HG03442 (cell line): Measurements from ENCODE around the gene CFDP1.

ENCODE experiments used
- ATAC-seq: cut with Tn5 transposase; IDR thresholded peaks from one replicate; pipeline ENCODE4 v1.9.1; 2021; ENCODE audit warnings: mild to moderate bottlenecking, moderate library complexity; ENCODE audit not compliant: unreplicated experiment

CFDP1 gene

DNA sequence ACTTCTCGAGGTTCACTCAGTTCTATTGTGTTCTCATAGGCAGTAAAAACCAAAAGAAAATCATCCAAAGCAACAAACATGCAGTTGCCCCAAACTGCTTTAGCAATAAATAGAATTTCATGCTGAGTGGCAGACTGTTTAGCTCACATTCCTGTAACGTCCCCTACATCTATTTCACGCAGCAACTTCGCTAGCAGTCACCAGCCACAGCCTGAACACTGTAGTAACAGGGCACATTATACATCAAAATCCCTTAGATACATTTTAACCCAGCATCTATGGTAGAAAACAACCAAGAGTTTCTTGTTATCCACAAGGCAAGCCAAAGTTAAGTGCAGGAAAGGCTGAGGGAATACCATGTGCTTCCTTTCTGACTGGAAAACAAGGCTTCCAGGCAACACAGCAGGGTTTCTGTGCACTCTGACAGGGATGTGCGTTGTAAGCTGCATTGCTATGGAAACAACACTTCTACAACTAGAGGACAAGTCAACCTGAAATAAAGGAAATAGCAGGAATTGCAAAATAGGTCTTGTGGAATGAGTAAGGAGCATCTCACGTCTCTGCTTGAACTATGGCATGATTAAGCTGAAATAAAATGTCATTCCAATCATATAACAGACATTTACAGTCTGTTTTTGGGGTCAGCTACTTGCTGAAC, 55.4 kb downstream of the CFDP1 start:
- ATAC-seq: no peak

- ATAC-seq: no peak
These were observed 56.7 kb downstream of the CFDP1 start for GRCh38 chr16:75376475-75377161.

DNA sequence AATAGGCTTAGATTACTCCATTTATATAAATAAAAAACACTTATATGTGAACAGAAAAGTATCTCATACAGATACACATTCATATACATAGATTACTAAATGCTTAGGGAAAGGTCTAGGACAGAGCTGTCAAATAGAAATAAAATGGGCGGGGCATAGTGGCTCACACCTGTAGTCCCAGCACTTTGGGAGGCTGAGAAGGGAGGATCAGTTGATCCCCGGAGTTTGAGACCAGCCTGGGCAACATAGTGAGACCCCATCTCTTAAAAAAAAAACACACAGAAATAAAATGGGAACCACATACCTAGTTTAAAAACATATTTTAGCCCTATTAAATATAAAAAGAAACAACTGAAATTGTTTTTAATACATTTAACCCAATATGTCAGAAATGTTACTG, 58.9 kb downstream of the CFDP1 start:
- no peak for ATAC-seq

- ATAC-seq: no peak
These were observed 61.0 kb downstream of the CFDP1 start for GRCh38 chr16:75372236-75372856.

- no peak for ATAC-seq
These were observed 62.1 kb downstream of the CFDP1 start for GRCh38 chr16:75371171-75371570.

- ATAC-seq: no peak
These were observed 69.0 kb downstream of the CFDP1 start for GRCh38 chr16:75364286-75364791.

DNA sequence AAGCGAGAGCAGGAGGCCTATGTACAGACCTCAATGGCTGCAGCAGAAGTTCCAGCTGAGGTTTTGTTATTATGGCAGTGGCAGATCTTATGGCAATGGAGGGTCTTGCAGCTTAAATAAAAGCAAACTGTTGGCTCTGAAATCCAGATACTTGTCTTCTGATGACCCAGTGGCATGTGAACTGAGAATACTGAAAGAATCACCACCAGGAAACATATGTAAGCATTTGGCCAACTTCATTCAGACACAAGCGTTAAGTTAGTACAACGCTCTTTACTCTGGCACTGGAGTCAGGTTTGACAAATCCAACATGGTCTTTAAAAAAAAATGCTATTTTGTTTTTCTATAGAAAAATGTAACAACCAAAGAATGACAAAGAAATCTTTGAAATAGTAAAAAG, 70.5 kb downstream of the CFDP1 start:
- ATAC-seq: no peak

GRCh38 chr16:75361936-75362335, 71.4 kb downstream of the CFDP1 start:
- ATAC-seq: no peak

DNA sequence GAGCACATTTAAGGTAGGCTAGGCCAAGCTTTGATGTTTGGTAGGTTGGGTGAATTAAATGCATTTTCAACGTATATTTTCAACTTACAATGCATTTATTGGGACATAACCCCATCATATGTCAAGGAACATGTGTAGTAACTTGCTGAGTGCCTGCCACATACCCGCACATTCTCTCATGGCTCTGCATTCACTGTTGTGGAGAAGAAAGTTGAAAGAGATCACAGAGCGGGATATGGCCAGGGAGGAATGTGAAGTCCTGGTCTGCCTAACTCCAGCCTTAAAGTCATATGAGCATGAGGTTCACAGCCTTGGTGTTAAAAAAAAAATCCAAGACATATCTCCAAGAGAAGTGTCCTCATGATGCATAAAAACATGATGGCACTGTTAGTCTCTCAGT, 79.1 kb downstream of the CFDP1 start:
- no peak for ATAC-seq

DNA sequence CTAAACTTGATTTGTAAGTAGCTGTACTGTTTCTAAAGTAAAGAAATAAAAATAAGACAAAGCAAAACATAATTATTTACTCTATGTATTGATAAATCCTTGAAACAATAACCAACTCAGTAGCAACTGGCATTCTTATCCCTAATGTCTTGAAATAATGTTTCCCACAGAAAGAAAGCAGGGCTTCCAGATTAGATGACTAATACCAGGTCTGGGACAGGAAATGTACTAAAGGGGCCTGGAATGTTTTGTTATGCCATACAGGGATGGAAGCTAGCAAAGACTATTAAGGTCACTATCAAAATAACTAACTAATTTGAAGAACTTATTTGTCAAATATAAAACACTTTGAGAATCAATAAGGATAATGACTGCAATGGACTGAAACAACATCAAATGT, 82.1 kb downstream of the CFDP1 start:
- ATAC-seq: no peak

- ATAC-seq: no peak
These were observed 87.6 kb downstream of the CFDP1 start for GRCh38 chr16:75345711-75346110.

DNA sequence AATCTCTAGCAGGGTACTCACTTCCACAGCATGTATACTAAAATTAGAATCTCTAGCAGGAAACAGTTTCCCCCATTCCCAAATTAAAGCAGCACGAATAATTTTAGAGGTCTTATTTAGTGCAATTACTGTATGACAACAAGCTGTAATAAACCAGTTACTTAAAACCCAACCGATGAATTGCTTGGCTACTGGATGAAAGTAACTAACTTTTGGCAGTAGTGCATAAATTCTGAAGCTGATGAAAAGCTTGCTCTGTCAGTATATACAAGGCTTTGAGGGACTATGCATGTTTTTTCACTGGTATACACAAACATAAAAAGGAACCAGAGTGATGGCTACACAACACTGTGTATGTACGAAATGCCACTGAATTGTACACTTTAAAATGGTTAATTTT, 89.4 kb downstream of the CFDP1 start:
- ATAC-seq: no peak

DNA sequence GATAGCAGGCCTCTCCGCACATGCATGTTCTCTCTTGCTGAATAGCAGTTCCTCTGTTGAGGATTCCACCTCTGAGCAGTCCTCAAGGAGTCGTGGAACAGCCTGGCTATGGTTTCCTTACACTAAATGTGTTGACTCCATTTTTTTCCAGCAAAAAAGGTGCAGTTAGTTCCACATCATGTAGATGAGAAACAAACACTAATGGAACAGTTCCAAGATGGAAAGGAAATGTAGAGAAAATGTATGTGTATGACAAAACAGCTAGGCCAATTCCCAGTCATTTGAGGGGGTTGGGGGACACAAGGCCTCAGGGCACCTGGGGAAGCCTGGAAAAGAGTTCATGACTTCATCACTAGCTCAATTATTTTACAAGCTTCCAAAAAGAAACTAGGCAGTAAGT, 90.0 kb downstream of the CFDP1 start:
- no peak for ATAC-seq

- no peak for ATAC-seq
These were observed 90.9 kb downstream of the CFDP1 start for GRCh38 chr16:75342308-75342811.

GRCh38 chr16:75341564-75342307, 91.6 kb downstream of the CFDP1 start:
- no peak for ATAC-seq

- no peak for ATAC-seq
These were observed 92.4 kb downstream of the CFDP1 start for GRCh38 chr16:75340741-75341491.

DNA sequence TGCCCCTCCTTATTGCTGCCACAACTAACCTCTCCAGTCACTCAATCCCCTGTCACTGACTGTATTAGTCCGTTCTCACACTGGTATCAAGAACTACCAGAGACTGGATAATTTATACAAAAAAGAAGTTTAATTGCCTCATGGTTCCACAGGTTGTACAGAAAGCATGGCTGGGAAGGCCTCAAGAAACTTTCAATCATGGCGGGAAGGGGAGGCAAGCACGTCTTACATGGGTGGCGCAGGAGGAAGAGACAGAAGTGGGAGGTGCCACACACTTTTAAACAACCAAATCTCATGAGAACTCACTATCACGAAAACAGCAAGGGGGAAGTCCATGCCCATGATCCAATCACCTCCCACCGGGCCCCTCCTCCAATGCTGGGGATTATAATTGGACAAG, 95.9 kb downstream of the CFDP1 start:
- no peak for ATAC-seq

DNA sequence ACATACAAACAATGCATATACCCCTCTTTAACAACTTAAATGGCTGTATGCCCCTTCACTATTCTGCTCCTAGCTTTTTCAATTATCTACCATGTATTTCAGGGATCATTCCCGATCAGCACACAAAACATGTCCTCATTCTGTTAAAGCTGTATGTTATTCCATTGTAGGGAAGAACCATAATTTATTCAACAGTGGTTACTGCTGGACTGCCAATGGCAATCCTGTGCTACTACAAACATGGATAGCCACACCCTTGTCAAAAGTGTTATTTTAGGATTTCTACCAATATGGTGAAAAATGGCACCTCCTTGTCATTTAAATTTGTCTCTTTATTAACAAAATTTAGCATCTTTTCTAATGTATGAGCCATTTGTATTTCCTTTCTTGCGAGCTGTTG, 96.8 kb downstream of the CFDP1 start:
- no peak for ATAC-seq

DNA sequence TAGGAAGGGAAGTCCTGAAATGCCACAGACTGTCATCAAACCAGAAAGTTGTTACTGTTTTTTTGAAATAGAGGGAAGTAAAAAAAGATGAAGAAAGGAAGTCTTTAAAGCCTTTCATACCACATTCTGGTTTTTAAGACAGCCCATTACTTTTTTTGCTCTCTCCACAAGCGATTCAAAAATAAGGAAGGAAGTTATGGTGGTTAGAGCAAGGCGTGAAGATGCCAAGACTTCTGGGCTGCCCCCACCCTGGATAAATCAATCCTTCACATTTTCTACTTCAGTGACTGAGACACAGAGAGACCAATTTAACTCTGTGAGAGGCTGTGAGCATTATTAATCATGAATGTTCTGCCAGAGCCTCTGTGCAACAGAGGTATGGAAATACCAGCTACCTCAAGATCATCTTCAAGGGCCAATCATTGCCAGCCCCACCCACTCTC, 99.6 kb downstream of the CFDP1 start:
- ATAC-seq: no peak

DNA sequence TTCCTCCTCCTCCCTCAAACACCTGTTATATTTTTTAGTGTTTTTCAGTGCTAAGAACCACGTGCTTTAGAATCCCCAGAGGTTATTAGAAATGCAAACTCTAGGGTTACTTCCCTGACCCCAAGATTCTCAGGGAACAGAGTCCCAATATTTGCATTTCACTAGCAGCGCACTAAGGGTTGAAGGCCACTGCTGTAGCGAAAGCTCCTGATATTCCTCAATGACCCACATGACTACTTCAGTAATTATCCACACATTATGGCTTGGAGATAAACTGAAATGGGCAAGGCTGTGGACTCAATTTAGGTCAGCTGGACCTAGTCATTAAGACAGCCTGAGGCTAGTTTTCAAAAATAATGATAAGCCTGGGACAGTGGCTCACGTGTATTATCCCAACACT, 103.4 kb downstream of the CFDP1 start:
- no peak for ATAC-seq
